Measurements from ENCODE around the gene ZNF813. TPM values are rescaled to one million over a fixed set of nuclear protein-coding genes. Genes with fewer than 3 reads are reported as not detected.

The ZNF813 gene
- total RNA-seq, 1 experiment from 2014 or later: 9.6 TPM

- H3K27me3 ChIP-seq (ENCODE audit: control insufficient read depth, insufficient read depth, low read length): no peaks in the 10 kb centered on the region
- peaks cover 26% of the 10 kb centered on the region for H3K4me1 ChIP-seq (ENCODE audit: control insufficient read depth, insufficient read depth, low read length)
- no TSS peak for BruUV-seq (replicated peaks)
- ATAC-seq (peak; percentile 97), DNase-seq (ENCODE audit: low read depth, low spot score) (peak; percentile 79)
- ChIA-PET CTCF (no interaction called here), POLR2A (no interaction called here)
- peak overlapping the region; percentile 2 to 31; a peak in 2 of 4 replicates for H3K4me3 ChIP-seq (ENCODE audit: low read depth in 2 of 2, low read length in 2 of 2)
- in situ Hi-C loops (cut with HindIII; ENCODE audit: low pct_unique_long_range_greater_than_20kb, low sequenced_read_pairs): no loop called here
- TF ChIP-seq CTCF (IDR thresholded peaks at IDR 0.05) (no peak), POLR2AphosphoS5 (IDR thresholded peaks at IDR 0.05; ENCODE audit: low read depth, low read length) (no peak), SIN3A (IDR thresholded peaks at IDR 0.05; ENCODE audit: borderline replicate concordance, insufficient read depth, low read depth, low read length) (no peak), REST (IDR thresholded peaks at IDR 0.05; ENCODE audit: insufficient read depth in 1 of 2, low read depth in 2 of 2, low read length in 1 of 2) (no peak), TCF7L2 (IDR thresholded peaks at IDR 0.05; ENCODE audit: low read depth, low read length) (no peak)
- peak overlapping the region; percentile 83 for H3K27ac ChIP-seq (ENCODE audit: low read length)
- 0 out of 2 replicates have a peak, but pooled peaks cover 2% of the 10 kb centered on the region for H3K36me3 ChIP-seq (ENCODE audit: control insufficient read depth, insufficient read depth, low read length)
- H3K9me3 ChIP-seq (ENCODE audit: control insufficient read depth, insufficient read depth, low read depth, low read length): no peaks in the 10 kb centered on the region
- intact Hi-C loops (cut with micrococcal nuclease; ENCODE audit: unreplicated experiment): no loop called here
These were observed 77.9 kb downstream of the ZNF813 start for GRCh38 chr19:53545271-53546065.

Other genes with a start within 250 kb of the ZNF813 start
- 32.8 TPM for gene ZNF677, start 212.9 kb upstream of the ZNF813 start, total RNA-seq (2021; ENCODE audit: unreplicated experiment)
- not detected for gene VN1R2, start 209.4 kb upstream of the ZNF813 start, total RNA-seq (2021; ENCODE audit: unreplicated experiment)
- not detected for gene VN1R4, start 200.0 kb upstream of the ZNF813 start, total RNA-seq (2021; ENCODE audit: unreplicated experiment)
- gene ZNF845, start 134.0 kb upstream of the ZNF813 start, total RNA-seq (2021; ENCODE audit: unreplicated experiment): 12.3 TPM
- 23.4 TPM for gene ZNF525, start 102.0 kb upstream of the ZNF813 start, total RNA-seq (2021; ENCODE audit: unreplicated experiment)
- 15.3 TPM for gene ZNF765, start 72.6 kb upstream of the ZNF813 start, total RNA-seq (2021; ENCODE audit: unreplicated experiment)
- 21.8 TPM for gene ZNF761, start 35.7 kb upstream of the ZNF813 start, total RNA-seq (2021; ENCODE audit: unreplicated experiment)
- 25.0 TPM for gene ZNF331, start 70.4 kb downstream of the ZNF813 start, total RNA-seq (2021; ENCODE audit: unreplicated experiment)
- gene DPRX, start 164.3 kb downstream of the ZNF813 start, total RNA-seq (2021; ENCODE audit: unreplicated experiment): not detected

Data from Panc1 (cell line).